ENCODE measurements around the gene DNM2. TPM values are rescaled to one million over a fixed set of nuclear protein-coding genes. Genes with fewer than 3 reads are reported as not detected.
A peak's percentile ranks its signal among the peaks of the same experiment; 100 is the strongest.

Gene DNM2
- total and polyA plus RNA-seq, 8 donors, result 77.8 to 541 (median 277) TPM

- Histone ChIP-seq H3K9me3 (no peaks in the 10 kb centered on the region), H3K27me3 (no peaks in the 10 kb centered on the region), H3K27ac (no peak overlapping the region), H3K4me3 (no peak overlapping the region), H3K36me3 (peaks cover 89 to 100% (median 100%) of the 10 kb centered on the region in 4 donors), H3K4me1 (no peaks in the 10 kb centered on the region)
- TF ChIP-seq POLR2AphosphoS5 (IDR thresholded peaks at IDR 0.05) (no peak), POLR2A (IDR thresholded peaks at IDR 0.05) (no peak), CTCF (IDR thresholded peaks at IDR 0.05) (no peak), EP300 (IDR thresholded peaks at IDR 0.05) (no peak)
- 83 to 89% (median 88%) methylated on average over 14 of the region's 14 CpGs for WGBS, 5 donors
- intact Hi-C loops (cut with DNase I; ENCODE audit: low total_unique reads), result no loop called here
- no peak for DNase-seq
Measured at GRCh38 chr19:10797078-10797477, 79.2 kb downstream of the DNM2 start.

GRCh38 chr19:10797541-10798256 is 79.8 kb downstream of the DNM2 start:
- WGBS, 5 donors, result 71 to 77% (median 75%) methylated on average over 15 to 19 of the region's 19 CpGs
- intact Hi-C loops (cut with DNase I; ENCODE audit: low total_unique reads), result no loop called here
- DNase-seq, result peak in 1 of 2 donors; percentile 65
- peak overlapping the region in 1 of 5 donors; percentile 17 for H3K27ac ChIP-seq
- H3K4me3 ChIP-seq, result no peak overlapping the region
- TF ChIP-seq EP300 (IDR thresholded peaks at IDR 0.05), result no peak
- no peak for TF ChIP-seq POLR2AphosphoS5 (IDR thresholded peaks at IDR 0.05)
- H3K27me3 ChIP-seq, result no peaks in the 10 kb centered on the region
- H3K9me3 ChIP-seq, result no peaks in the 10 kb centered on the region
- no peaks in the 10 kb centered on the region for H3K4me1 ChIP-seq
- peaks cover 93 to 100% (median 100%) of the 10 kb centered on the region in 4 donors for H3K36me3 ChIP-seq

- H3K4me3 ChIP-seq, result no peak overlapping the region
- intact Hi-C loops (cut with DNase I; ENCODE audit: low total_unique reads), result no loop called here
- DNase-seq, result no peak
- H3K4me1 ChIP-seq, result no peaks in the 10 kb centered on the region
- peaks cover 87 to 100% (median 100%) of the 10 kb centered on the region in 4 donors for H3K36me3 ChIP-seq
- H3K27me3 ChIP-seq, result no peaks in the 10 kb centered on the region
- TF ChIP-seq EP300 (IDR thresholded peaks at IDR 0.05), result no peak
- no peak for TF ChIP-seq POLR2AphosphoS5 (IDR thresholded peaks at IDR 0.05)
- TF ChIP-seq CTCF (IDR thresholded peaks at IDR 0.05), result no peak
- no peak for TF ChIP-seq POLR2A (IDR thresholded peaks at IDR 0.05)
- no peak overlapping the region for H3K27ac ChIP-seq
- no peaks in the 10 kb centered on the region for H3K9me3 ChIP-seq
- WGBS, 5 donors, result 65 to 89% (median 76%) methylated on average over 9 of the region's 9 CpGs
Measured at GRCh38 chr19:10800488-10800887, 82.6 kb downstream of the DNM2 start.

- DNase-seq, result no peak
- TF ChIP-seq EP300 (IDR thresholded peaks at IDR 0.05), result no peak
- TF ChIP-seq POLR2A (IDR thresholded peaks at IDR 0.05), result no peak
- TF ChIP-seq CTCF (IDR thresholded peaks at IDR 0.05), result no peak
- TF ChIP-seq POLR2AphosphoS5 (IDR thresholded peaks at IDR 0.05), result no peak
- Histone ChIP-seq H3K27ac (no peak overlapping the region), H3K27me3 (no peaks in the 10 kb centered on the region), H3K36me3 (peaks cover 81 to 100% (median 99%) of the 10 kb centered on the region in 4 donors), H3K9me3 (no peaks in the 10 kb centered on the region), H3K4me3 (no peak overlapping the region), H3K4me1 (no peaks in the 10 kb centered on the region)
- intact Hi-C loops (cut with DNase I; ENCODE audit: low total_unique reads), result no loop called here
- WGBS, 5 donors, result 88 to 99% (median 97%) methylated on average over 4 to 5 of the region's 5 CpGs
Measured at GRCh38 chr19:10802479-10802878, 84.6 kb downstream of the DNM2 start.

DNA sequence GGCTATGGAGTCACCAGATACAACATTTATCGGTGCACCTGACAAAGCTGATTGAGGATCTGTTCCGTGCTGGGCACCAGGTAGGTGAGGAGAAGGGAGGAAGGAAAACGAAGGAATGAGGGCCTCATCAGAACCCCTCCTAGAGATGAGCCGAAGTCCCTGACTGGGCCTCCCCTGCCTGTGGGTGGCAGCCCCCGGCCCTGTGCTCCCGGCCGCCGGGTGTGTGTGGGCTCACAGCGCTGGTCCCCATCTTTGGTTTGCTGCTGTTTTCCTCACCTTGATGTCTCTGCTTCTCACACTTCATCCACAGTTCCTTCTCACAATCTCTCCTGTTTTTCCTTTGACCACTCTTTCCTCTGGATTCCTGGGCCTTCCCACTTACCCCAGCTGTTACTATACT is 85.4 kb downstream of the DNM2 start:
- H3K36me3 ChIP-seq, result peaks cover 74 to 100% (median 98%) of the 10 kb centered on the region in 4 donors
- WGBS, 5 donors, result 90 to 99% (median 97%) methylated on average over 8 to 9 of the region's 9 CpGs
- intact Hi-C loops (cut with DNase I; ENCODE audit: low total_unique reads), result no loop called here

More for the DNA sequence above, 85.4 kb downstream of the DNM2 start:
- no peak for TF ChIP-seq POLR2A (IDR thresholded peaks at IDR 0.05)
- TF ChIP-seq CTCF (IDR thresholded peaks at IDR 0.05), result no peak
- TF ChIP-seq POLR2AphosphoS5 (IDR thresholded peaks at IDR 0.05), result no peak
- TF ChIP-seq EP300 (IDR thresholded peaks at IDR 0.05), result no peak
- Histone ChIP-seq H3K4me1 (no peaks in the 10 kb centered on the region), H3K27ac (no peak overlapping the region), H3K27me3 (no peaks in the 10 kb centered on the region), H3K4me3 (no peak overlapping the region), H3K9me3 (no peaks in the 10 kb centered on the region)
- no peak for DNase-seq
